ENCODE results near the gene C4orf51. TPM values are rescaled to one million over a fixed set of nuclear protein-coding genes. Genes with fewer than 3 reads are reported as not detected.
"Not testable (repeated sequence)": the region's sequence is repeated elsewhere in the genome, so short reads cannot be mapped to it uniquely, and the experiment has no call there.

The C4orf51 gene
- total and polyA plus RNA-seq, 5 donors from 2014 or later, result not detected

DNA sequence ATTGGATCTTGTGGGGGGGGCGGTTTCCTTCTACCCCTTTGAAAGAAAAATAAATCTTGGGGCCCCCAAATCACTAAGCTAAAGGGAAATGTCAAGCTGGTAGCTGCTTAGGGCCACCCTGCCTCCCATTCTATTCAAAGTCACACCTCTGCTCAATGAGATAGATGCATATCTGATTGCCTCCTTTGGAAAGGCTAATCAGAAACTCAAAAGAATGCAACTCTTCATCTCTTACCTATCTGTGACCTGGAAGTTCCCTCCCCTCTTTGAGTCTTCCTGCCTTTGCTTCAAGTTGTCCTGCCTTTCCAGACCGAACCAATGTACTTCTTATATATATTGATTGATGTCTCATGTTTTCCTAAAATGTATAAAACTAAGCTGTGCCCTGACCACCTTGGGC lies 7.0 kb downstream of the C4orf51 start:
- H3K27me3 ChIP-seq (ENCODE audit: control insufficient read depth, insufficient read depth, low read length), result no peaks in the 10 kb centered on the region
- no peak for DNase-seq
- no peaks in the 10 kb centered on the region for H3K9me3 ChIP-seq (ENCODE audit: control insufficient read depth in 2 of 2, low read length in 2 of 2)
- H3K27me3 Mint-ChIP-seq, result peaks cover 16% of the 10 kb centered on the region
- H3K27ac Mint-ChIP-seq, result no peak overlapping the region
- H3K4me3 ChIP-seq (ENCODE audit: low read depth, low read length), result no peak overlapping the region
- no peaks in the 10 kb centered on the region for H3K4me1 Mint-ChIP-seq
- H3K36me3 ChIP-seq (ENCODE audit: control insufficient read depth, insufficient read depth, low read length), result no peaks in the 10 kb centered on the region
- no peak overlapping the region for H3K4me3 Mint-ChIP-seq
- ATAC-seq (ENCODE audit: low read depth in 2 of 2), result no peak
- no peaks in the 10 kb centered on the region for H3K4me1 ChIP-seq (ENCODE audit: control insufficient read depth, insufficient read depth, low read length, poor library complexity, severe bottlenecking)
- H3K9me3 Mint-ChIP-seq, result peaks cover 0 to 7% (median 0%) of the 10 kb centered on the region in 7 donors
- H3K27ac ChIP-seq (ENCODE audit: insufficient read depth, low read length, poor library complexity, severe bottlenecking), result no peak overlapping the region
- H3K36me3 Mint-ChIP-seq, result no peaks in the 10 kb centered on the region

DNA sequence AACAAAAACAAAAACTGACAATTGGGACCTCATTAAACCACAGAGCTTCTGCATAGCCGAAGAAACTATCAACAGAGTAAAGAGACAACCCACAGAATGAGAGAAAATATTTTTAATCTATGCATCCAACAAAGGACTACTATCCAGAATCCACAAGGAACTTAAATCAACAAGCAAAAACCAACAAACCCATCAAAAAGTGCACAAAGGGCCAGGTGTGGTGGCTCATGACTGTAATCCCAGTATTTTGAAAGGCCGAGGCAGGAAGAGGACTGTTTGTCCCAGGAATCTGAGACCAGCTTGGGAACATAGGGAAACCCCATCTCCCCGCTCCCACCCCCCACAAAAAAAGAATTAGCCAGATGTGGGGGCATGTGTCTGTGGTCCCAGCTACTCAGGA lies 10.7 kb downstream of the C4orf51 start:
- no peak overlapping the region for H3K4me3 ChIP-seq (ENCODE audit: low read depth, low read length)
- H3K4me1 ChIP-seq (ENCODE audit: control insufficient read depth, insufficient read depth, low read length, poor library complexity, severe bottlenecking), result no peaks in the 10 kb centered on the region
- no peak overlapping the region for H3K27ac Mint-ChIP-seq
- no peaks in the 10 kb centered on the region for H3K36me3 ChIP-seq (ENCODE audit: control insufficient read depth, insufficient read depth, low read length)
- no peak overlapping the region for H3K4me3 Mint-ChIP-seq
- H3K4me1 Mint-ChIP-seq, result no peaks in the 10 kb centered on the region
- H3K9me3 Mint-ChIP-seq, result peaks cover 0 to 10% (median 2%) of the 10 kb centered on the region in 7 donors
- H3K27me3 ChIP-seq (ENCODE audit: control insufficient read depth, insufficient read depth, low read length), result no peaks in the 10 kb centered on the region
- DNase-seq (no peak), ATAC-seq (ENCODE audit: low read depth in 2 of 2) (no peak)
- no peaks in the 10 kb centered on the region for H3K36me3 Mint-ChIP-seq
- H3K9me3 ChIP-seq (ENCODE audit: control insufficient read depth in 2 of 2, low read length in 2 of 2), result no peaks in the 10 kb centered on the region
- no peak overlapping the region for H3K27ac ChIP-seq (ENCODE audit: insufficient read depth, low read length, poor library complexity, severe bottlenecking)
- H3K27me3 Mint-ChIP-seq, result peaks cover 9% of the 10 kb centered on the region

DNA sequence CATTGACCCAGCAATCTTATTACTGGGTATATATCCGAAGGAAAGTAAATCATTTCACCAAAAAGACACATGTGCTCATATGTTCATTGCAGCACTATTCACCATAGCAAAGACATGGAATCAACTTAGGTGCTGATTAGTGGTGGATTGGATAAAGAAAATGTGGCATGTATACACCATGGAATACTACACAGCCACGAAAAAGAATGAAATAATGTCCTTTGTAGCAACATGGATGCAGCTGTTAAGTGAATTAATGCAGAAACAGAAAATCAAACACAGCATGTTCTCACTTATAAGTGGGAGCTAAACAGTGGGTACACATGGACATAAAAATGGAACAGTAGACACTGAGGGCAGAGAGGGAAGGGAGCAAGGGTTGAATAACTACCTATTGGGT lies 11.5 kb downstream of the C4orf51 start:
- H3K36me3 Mint-ChIP-seq; H3K27ac ChIP-seq (ENCODE audit: insufficient read depth, low read length, poor library complexity, severe bottlenecking); H3K4me1 Mint-ChIP-seq; H3K4me3 ChIP-seq (ENCODE audit: low read depth, low read length); H3K27me3 ChIP-seq (ENCODE audit: control insufficient read depth, insufficient read depth, low read length); H3K4me3 Mint-ChIP-seq; H3K27me3 Mint-ChIP-seq; H3K27ac Mint-ChIP-seq; H3K4me1 ChIP-seq (ENCODE audit: control insufficient read depth, insufficient read depth, low read length, poor library complexity, severe bottlenecking); H3K9me3 ChIP-seq (ENCODE audit: control insufficient read depth in 2 of 2, low read length in 2 of 2); H3K36me3 ChIP-seq (ENCODE audit: control insufficient read depth, insufficient read depth, low read length); ATAC-seq (ENCODE audit: low read depth in 2 of 2); DNase-seq: not testable (repeated sequence)
- peaks cover 0 to 12% (median 2%) of the 10 kb centered on the region in 7 donors for H3K9me3 Mint-ChIP-seq

DNA sequence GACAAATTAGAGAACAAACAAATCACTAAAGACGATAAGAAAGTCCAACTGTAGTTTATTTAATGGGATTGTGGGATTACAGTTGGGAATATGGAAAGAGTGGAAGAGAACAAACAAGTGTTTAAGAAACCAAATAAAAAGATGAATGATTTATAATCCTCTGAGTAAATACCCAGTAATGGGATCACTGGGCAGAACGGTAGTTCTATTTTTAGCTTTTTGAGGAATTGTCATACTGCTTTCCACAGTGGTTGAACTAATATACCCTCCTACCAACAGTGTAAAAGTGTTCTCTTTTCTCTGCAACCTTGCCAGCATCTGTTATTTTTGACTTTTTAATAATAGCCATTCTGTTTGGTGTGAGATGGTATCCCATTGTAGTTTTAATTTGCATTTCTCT lies 15.0 kb downstream of the C4orf51 start:
- no peaks in the 10 kb centered on the region for H3K4me1 Mint-ChIP-seq
- H3K27ac Mint-ChIP-seq, result no peak overlapping the region
- Histone ChIP-seq H3K36me3 (ENCODE audit: control insufficient read depth, insufficient read depth, low read length) (no peaks in the 10 kb centered on the region), H3K4me3 (ENCODE audit: low read depth, low read length) (no peak overlapping the region), H3K4me1 (ENCODE audit: control insufficient read depth, insufficient read depth, low read length, poor library complexity, severe bottlenecking) (no peaks in the 10 kb centered on the region), H3K27me3 (ENCODE audit: control insufficient read depth, insufficient read depth, low read length) (no peaks in the 10 kb centered on the region), H3K27ac (ENCODE audit: insufficient read depth, low read length, poor library complexity, severe bottlenecking) (no peak overlapping the region), H3K9me3 (ENCODE audit: control insufficient read depth in 2 of 2, low read length in 2 of 2) (no peaks in the 10 kb centered on the region)
- H3K9me3 Mint-ChIP-seq, result peaks cover 0 to 12% (median 2%) of the 10 kb centered on the region in 7 donors
- DNase-seq (no peak), ATAC-seq (ENCODE audit: low read depth in 2 of 2) (no peak)
- H3K36me3 Mint-ChIP-seq, result no peaks in the 10 kb centered on the region
- H3K27me3 Mint-ChIP-seq, result no peaks in the 10 kb centered on the region
- no peak overlapping the region for H3K4me3 Mint-ChIP-seq

DNA sequence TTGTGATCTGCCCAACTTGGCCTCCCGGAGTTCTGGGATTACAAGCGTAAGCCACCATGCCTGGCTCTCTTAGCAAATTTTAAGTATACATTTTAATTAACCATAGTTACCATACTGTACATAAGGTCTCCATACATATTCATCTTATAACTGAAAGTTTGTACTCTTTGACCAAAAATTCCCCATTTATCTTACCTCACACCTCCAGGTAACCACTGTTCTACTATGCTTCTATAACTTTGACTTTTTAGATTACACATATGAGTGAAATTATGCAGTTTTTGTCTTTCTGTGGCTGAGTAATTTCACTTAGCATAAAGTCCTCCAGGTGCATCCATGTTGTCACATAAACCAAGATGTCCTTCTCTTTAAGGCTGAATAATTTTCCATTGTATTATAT lies 17.4 kb downstream of the C4orf51 start:
- Histone ChIP-seq H3K4me1 (ENCODE audit: control insufficient read depth, insufficient read depth, low read length, poor library complexity, severe bottlenecking) (no peaks in the 10 kb centered on the region), H3K9me3 (ENCODE audit: control insufficient read depth in 2 of 2, low read length in 2 of 2) (no peaks in the 10 kb centered on the region), H3K27me3 (ENCODE audit: control insufficient read depth, insufficient read depth, low read length) (no peaks in the 10 kb centered on the region), H3K27ac (ENCODE audit: insufficient read depth, low read length, poor library complexity, severe bottlenecking) (no peak overlapping the region), H3K36me3 (ENCODE audit: control insufficient read depth, insufficient read depth, low read length) (no peaks in the 10 kb centered on the region), H3K4me3 (ENCODE audit: low read depth, low read length) (no peak overlapping the region)
- H3K9me3 Mint-ChIP-seq, result peaks cover 0 to 5% (median 2%) of the 10 kb centered on the region in 7 donors
- no peaks in the 10 kb centered on the region for H3K4me1 Mint-ChIP-seq
- H3K36me3 Mint-ChIP-seq, result no peaks in the 10 kb centered on the region
- DNase-seq (no peak), ATAC-seq (ENCODE audit: low read depth in 2 of 2) (no peak)
- H3K27ac Mint-ChIP-seq, result no peak overlapping the region
- peaks cover 4% of the 10 kb centered on the region for H3K27me3 Mint-ChIP-seq
- H3K4me3 Mint-ChIP-seq, result no peak overlapping the region

DNA sequence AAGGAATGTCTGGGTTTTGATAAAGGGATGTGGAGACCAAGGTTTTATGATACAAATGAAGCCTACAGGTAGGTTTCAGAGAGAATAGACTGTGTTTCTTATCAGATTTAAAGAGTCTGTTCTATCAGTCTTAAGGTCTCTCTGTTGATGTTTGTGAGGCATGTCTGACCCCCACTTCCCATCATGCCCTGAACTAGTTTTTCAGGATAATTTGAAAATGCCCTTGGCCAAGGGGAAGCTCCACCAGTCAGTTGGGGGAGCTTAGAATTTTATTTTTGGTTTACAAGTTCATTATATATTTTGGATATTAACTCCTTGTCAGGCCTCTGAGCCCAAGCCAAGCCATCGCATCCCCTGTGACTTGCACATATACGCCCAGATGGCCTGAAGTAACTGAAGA lies 18.6 kb downstream of the C4orf51 start:
- no peaks in the 10 kb centered on the region for H3K36me3 Mint-ChIP-seq
- Histone ChIP-seq H3K27me3 (ENCODE audit: control insufficient read depth, insufficient read depth, low read length) (no peaks in the 10 kb centered on the region), H3K9me3 (ENCODE audit: control insufficient read depth in 2 of 2, low read length in 2 of 2) (no peaks in the 10 kb centered on the region), H3K4me3 (ENCODE audit: low read depth, low read length) (no peak overlapping the region), H3K27ac (ENCODE audit: insufficient read depth, low read length, poor library complexity, severe bottlenecking) (no peak overlapping the region), H3K4me1 (ENCODE audit: control insufficient read depth, insufficient read depth, low read length, poor library complexity, severe bottlenecking) (no peaks in the 10 kb centered on the region), H3K36me3 (ENCODE audit: control insufficient read depth, insufficient read depth, low read length) (no peaks in the 10 kb centered on the region)
- ATAC-seq (ENCODE audit: low read depth in 2 of 2) (no peak), DNase-seq (no peak)
- H3K4me1 Mint-ChIP-seq, result peaks cover 0 to 3% (median 0%) of the 10 kb centered on the region in 4 donors
- no peak overlapping the region for H3K4me3 Mint-ChIP-seq
- no peak overlapping the region for H3K27ac Mint-ChIP-seq
- H3K27me3 Mint-ChIP-seq, result peaks cover 7% of the 10 kb centered on the region
- peaks cover 1 to 5% (median 2%) of the 10 kb centered on the region in 7 donors for H3K9me3 Mint-ChIP-seq

DNA sequence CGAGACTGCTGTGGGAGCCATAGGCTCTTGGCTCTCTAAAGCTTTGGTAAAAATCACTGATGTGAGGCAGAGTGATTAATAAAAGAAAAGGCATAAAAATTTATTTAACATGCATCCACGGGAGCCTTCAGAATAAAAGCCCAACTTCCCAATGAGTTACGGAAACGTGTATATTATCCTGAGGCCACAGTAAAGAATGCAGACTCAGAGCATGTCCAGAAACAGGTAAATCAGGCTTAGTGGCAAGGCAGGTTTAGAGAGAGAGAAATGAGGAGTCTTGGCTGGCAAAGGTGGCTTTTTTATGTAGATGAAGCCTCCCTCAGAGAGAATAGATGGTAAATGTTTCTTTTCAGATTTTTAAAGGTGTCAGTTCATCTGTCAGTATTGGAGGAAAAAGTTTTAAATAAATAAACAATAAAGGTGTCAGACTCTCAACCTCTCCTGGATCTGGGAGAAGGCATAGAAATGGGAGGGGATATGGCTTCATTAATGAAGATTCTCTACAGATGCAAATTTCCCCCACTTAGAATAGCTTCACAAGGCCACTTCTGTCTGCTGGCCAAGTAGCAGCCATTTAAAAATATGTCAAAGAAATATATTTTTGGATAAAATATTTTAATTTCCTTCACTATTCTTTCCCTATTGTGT lies 24.0 kb downstream of the C4orf51 start:
- no peaks in the 10 kb centered on the region for H3K4me1 ChIP-seq (ENCODE audit: control insufficient read depth, insufficient read depth, low read length, poor library complexity, severe bottlenecking)
- H3K27me3 ChIP-seq (ENCODE audit: control insufficient read depth, insufficient read depth, low read length), result no peaks in the 10 kb centered on the region
- Mint-ChIP-seq H3K27me3 (peaks cover 19% of the 10 kb centered on the region), H3K36me3 (no peaks in the 10 kb centered on the region), H3K4me3 (no peak overlapping the region), H3K4me1 (peaks cover 0 to 8% (median 0%) of the 10 kb centered on the region in 4 donors), H3K27ac (no peak overlapping the region), H3K9me3 (peaks cover 0 to 6% (median 0%) of the 10 kb centered on the region in 7 donors)
- DNase-seq (no peak), ATAC-seq (ENCODE audit: low read depth in 2 of 2) (no peak)
- no peaks in the 10 kb centered on the region for H3K9me3 ChIP-seq (ENCODE audit: control insufficient read depth in 2 of 2, low read length in 2 of 2)
- H3K4me3 ChIP-seq (ENCODE audit: low read depth, low read length), result no peak overlapping the region
- H3K27ac ChIP-seq (ENCODE audit: insufficient read depth, low read length, poor library complexity, severe bottlenecking), result no peak overlapping the region
- H3K36me3 ChIP-seq (ENCODE audit: control insufficient read depth, insufficient read depth, low read length), result no peaks in the 10 kb centered on the region

DNA sequence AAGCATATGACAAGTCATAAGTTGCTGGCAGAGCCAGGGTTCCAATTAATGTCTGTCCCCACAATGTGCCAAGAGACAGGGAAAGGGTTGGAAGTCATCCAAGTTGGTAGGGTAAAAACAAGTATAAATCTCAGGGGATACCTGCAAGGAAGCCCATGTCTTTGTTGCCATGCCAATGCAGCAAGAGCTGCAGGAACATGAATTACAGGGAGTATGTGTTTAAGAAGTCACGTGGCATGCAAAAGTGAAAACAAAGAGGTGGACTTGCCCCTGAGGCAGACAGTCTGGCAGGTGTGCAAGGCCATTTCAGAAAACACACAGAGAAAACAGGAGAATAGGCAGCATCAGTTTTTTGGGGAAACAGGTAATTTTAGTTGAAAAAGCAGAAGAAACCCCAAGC lies 29.4 kb downstream of the C4orf51 start:
- no peaks in the 10 kb centered on the region for H3K4me1 ChIP-seq (ENCODE audit: control insufficient read depth, insufficient read depth, low read length, poor library complexity, severe bottlenecking)
- H3K36me3 ChIP-seq (ENCODE audit: control insufficient read depth, insufficient read depth, low read length), result no peaks in the 10 kb centered on the region
- H3K9me3 Mint-ChIP-seq, result peaks cover 0 to 25% (median 10%) of the 10 kb centered on the region in 7 donors
- no peak overlapping the region for H3K27ac ChIP-seq (ENCODE audit: insufficient read depth, low read length, poor library complexity, severe bottlenecking)
- DNase-seq (no peak), ATAC-seq (ENCODE audit: low read depth in 2 of 2) (no peak)
- no peaks in the 10 kb centered on the region for H3K27me3 ChIP-seq (ENCODE audit: control insufficient read depth, insufficient read depth, low read length)
- H3K4me1 Mint-ChIP-seq, result no peaks in the 10 kb centered on the region
- no peak overlapping the region for H3K4me3 ChIP-seq (ENCODE audit: low read depth, low read length)
- no peak overlapping the region for H3K4me3 Mint-ChIP-seq
- no peaks in the 10 kb centered on the region for H3K36me3 Mint-ChIP-seq
- H3K27ac Mint-ChIP-seq, result no peak overlapping the region
- peaks cover 7 to 10% of the 10 kb centered on the region in 2 experiments for H3K9me3 ChIP-seq (ENCODE audit: control insufficient read depth in 2 of 2, low read length in 2 of 2)
- peaks cover 14% of the 10 kb centered on the region for H3K27me3 Mint-ChIP-seq
